Endothelial cell of umbilical vein (primary cell): ENCODE results near the gene PCDHGA2.

ENCODE experiments used
- JUN ChIP-seq: IDR thresholded peaks from 2 replicates; pipeline ENCODE4 v1.6.1; 2011; ENCODE audit warnings: borderline replicate concordance, low read depth; ENCODE audit not compliant: insufficient read length, insufficient read depth
- POLR2A ChIP-seq: IDR thresholded peaks from 2 replicates; pipeline ENCODE4 v1.6.1; 2012; ENCODE audit warnings: low read depth, mild to moderate bottlenecking, control low read depth, low read length
- POLR2AphosphoS5 ChIP-seq: IDR thresholded peaks from 2 replicates; pipeline ENCODE4 v1.6.1; 2012; ENCODE audit warnings: low read depth, mild to moderate bottlenecking, control low read depth, low read length, moderate library complexity; ENCODE audit not compliant: insufficient read depth
- TF ChIP-seq, protein P1 (sequence below), 2 donors: IDR thresholded peaks; 1 replicate in 1 of 2; 2 replicates in 1 of 2; pipeline ENCODE4 v1.5.1; 2011; ENCODE audit warnings: low read length in 2 of 2, mild to moderate bottlenecking in 2 of 2, moderate library complexity in 2 of 2, control low read depth in 1 of 2, inconsistent platforms in 1 of 2, low read depth in 1 of 2; ENCODE audit not compliant: insufficient read depth in 1 of 2; ENCODE audit errors: extremely low read depth in 1 of 2

DNA sequence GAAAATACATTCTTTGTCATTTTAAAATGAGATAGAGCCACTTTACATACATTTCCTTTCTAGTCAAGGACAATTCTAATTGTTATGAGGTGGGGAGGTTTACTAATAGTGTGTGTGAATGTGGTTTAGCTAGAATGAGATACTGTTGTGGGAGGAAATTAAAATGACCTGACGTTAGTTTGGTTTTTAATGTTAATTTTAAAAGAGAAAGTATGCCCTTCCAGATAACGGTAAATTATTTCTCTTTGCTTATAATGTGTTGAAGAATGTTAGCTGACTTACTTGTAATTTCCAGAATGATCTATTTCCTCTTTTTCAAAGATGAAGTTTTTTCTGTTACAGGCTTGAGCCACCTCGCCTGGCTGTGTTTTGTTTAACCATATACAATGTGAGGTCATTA is 16.3 kb upstream of the PCDHGA2 start:
- no peak for TF ChIP-seq POLR2AphosphoS5
- no peak for TF ChIP-seq POLR2A
- TF ChIP-seq, protein P1, sequence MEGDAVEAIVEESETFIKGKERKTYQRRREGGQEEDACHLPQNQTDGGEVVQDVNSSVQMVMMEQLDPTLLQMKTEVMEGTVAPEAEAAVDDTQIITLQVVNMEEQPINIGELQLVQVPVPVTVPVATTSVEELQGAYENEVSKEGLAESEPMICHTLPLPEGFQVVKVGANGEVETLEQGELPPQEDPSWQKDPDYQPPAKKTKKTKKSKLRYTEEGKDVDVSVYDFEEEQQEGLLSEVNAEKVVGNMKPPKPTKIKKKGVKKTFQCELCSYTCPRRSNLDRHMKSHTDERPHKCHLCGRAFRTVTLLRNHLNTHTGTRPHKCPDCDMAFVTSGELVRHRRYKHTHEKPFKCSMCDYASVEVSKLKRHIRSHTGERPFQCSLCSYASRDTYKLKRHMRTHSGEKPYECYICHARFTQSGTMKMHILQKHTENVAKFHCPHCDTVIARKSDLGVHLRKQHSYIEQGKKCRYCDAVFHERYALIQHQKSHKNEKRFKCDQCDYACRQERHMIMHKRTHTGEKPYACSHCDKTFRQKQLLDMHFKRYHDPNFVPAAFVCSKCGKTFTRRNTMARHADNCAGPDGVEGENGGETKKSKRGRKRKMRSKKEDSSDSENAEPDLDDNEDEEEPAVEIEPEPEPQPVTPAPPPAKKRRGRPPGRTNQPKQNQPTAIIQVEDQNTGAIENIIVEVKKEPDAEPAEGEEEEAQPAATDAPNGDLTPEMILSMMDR (IDR thresholded peaks at IDR 0.05; ENCODE audit: extremely low read depth in 1 of 2, insufficient read depth in 1 of 2, low read depth in 1 of 2, low read length in 2 of 2): no peak
- no peak for TF ChIP-seq JUN
